SU-DHL-6 (cell line): ENCODE measurements around the gene AKAP12.

Experiments
- EZH2phosphoT487 ChIP-seq: fragments of 200-600 bp; sonication (generic), shearing (Covaris generic); conservative IDR thresholded peaks from 2 replicates; pipeline ENCODE4 v1.6.1; 2018; ENCODE audit warnings: mild to moderate bottlenecking, antibody characterized with exemption, low read length, moderate library complexity, mixed read lengths
- TF ChIP-seq, protein P1 (sequence below): fragments of 200-600 bp; sonication (generic); IDR thresholded peaks from one replicate; pipeline ENCODE4 v1.5.1; 2017; ENCODE audit warnings: antibody characterized with exemption, mild to moderate bottlenecking, low read length, moderate library complexity; ENCODE audit not compliant: insufficient read depth, poor library complexity, severe bottlenecking

DNA sequence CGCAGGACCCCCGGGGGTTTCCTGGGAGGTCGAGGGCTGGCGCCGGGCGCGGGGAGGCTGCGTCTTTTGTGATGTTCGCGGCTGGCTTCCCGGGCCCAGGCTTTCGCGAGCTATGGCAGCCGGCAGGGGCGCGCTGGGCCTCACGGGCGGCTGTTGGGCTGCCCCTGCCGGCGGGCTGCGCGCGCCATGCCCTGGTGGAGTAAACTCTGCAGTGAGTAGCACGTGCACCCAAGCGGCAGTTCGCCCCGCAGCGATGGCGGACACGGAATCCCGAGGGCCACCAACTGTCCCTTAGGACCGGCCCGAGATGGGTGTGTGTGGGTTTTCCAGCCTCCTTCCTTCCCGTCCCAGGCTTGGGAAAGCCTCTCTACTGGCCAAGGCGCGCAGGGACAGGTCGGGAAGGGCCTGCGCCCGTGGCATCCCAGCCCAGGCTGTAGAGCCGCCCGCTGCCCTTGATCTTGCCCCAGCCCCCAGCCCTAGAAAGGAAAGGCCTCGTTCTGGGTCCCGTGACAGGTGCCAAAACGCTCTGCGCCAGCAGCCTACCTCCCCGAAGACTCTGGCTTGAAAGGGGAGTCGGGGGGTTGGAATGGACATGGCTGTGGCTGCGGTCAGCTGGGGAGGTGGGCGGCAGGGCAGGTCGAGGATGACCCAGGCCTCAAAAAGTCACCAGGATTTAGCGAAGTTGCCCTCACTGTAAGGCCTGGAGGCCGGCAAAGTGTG is 101.9 kb downstream of the AKAP12 start:
- TF ChIP-seq, protein P1, sequence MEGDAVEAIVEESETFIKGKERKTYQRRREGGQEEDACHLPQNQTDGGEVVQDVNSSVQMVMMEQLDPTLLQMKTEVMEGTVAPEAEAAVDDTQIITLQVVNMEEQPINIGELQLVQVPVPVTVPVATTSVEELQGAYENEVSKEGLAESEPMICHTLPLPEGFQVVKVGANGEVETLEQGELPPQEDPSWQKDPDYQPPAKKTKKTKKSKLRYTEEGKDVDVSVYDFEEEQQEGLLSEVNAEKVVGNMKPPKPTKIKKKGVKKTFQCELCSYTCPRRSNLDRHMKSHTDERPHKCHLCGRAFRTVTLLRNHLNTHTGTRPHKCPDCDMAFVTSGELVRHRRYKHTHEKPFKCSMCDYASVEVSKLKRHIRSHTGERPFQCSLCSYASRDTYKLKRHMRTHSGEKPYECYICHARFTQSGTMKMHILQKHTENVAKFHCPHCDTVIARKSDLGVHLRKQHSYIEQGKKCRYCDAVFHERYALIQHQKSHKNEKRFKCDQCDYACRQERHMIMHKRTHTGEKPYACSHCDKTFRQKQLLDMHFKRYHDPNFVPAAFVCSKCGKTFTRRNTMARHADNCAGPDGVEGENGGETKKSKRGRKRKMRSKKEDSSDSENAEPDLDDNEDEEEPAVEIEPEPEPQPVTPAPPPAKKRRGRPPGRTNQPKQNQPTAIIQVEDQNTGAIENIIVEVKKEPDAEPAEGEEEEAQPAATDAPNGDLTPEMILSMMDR = no peak
- no peak for TF ChIP-seq EZH2phosphoT487
